ENCODE data around the gene RUVBL2.

The RUVBL2 gene

DNA sequence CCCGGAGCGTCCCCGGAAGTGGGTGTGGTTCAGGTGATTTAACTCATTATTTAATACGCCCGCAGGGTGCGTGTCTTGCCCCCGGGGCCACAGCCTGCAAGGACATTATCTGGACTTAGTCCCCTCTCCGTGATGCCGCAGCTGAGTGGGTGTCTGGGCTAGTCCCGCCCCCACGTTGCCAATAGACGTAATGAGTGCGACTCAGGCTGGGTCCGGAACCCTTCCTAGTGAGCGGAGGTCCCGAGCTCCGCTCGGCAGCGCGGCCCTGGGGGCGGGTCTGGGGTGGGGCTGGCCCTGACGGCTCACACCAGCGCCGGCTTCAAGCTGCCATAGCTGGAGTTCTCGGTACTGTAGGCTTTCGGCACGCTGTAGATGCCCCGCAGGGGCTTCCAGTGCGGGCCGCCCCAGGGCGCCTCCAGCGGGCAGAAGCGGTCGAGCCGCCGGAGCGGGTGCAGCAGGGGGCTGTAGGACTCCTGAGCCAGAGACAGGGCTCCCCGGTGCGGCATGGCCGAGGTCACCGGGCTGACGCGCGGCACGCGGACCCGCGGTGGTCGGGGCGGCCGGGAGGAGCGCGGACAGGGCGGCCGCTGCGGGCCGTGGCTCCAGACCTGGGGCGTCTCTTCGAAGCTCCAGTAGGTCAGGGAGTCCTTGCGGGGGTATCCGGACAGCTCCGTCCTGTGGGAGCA is 24.1 kb downstream of the RUVBL2 start (continued):
- TF ChIP-seq ZNF624 (tag by site-specific recombination; IDR thresholded peaks at IDR 0.05), result no peak
- peak; percentile 86 for TF ChIP-seq KLF9 (tag by site-specific recombination; IDR thresholded peaks at IDR 0.05; ENCODE audit: low read depth)
- no peak for TF ChIP-seq ZBTB8A (tag by site-specific recombination; IDR thresholded peaks at IDR 0.05)
- TF ChIP-seq ZNF184 (tag by site-specific recombination; IDR thresholded peaks at IDR 0.05), result no peak
- TF ChIP-seq, protein P1, sequence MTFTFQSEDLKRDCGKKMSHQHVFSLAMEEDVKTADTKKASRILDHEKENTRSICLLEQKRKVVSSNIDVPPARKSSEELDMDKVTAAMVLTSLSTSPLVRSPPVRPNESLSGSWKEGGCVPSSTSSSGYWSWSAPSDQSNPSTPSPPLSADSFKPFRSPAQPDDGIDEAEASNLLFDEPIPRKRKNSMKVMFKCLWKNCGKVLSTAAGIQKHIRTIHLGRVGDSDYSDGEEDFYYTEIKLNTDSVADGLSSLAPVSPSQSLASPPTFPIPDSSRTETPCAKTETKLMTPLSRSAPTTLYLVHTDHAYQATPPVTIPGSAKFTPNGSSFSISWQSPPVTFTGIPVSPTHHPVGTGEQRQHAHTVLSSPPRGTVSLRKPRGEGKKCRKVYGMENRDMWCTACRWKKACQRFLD (tag by site-specific recombination; IDR thresholded peaks at IDR 0.05), result no peak
- TF ChIP-seq, protein P2, sequence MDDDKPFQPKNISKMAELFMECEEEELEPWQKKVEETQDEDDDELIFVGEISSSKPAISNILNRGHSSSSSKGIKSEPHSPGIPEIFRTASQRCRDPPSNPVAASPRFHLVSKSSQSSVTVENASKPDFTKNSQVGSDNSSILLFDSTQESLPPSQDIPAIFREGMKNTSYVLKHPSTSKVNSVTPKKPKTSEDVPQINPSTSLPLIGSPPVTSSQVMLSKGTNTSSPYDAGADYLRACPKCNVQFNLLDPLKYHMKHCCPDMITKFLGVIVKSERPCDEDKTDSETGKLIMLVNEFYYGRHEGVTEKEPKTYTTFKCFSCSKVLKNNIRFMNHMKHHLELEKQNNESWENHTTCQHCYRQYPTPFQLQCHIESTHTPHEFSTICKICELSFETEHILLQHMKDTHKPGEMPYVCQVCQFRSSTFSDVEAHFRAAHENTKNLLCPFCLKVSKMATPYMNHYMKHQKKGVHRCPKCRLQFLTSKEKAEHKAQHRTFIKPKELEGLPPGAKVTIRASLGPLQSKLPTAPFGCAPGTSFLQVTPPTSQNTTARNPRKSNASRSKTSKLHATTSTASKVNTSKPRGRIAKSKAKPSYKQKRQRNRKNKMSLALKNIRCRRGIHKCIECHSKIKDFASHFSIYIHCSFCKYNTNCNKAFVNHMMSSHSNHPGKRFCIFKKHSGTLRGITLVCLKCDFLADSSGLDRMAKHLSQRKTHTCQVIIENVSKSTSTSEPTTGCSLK (tag by site-specific recombination; IDR thresholded peaks at IDR 0.05), result no peak
- no peak for TF ChIP-seq ZNF223 (tag by site-specific recombination; IDR thresholded peaks at IDR 0.05)
- no peak for TF ChIP-seq ZNF585B (tag by site-specific recombination; IDR thresholded peaks at IDR 0.05)
- no peak for TF ChIP-seq ZBTB21 (tag by site-specific recombination; IDR thresholded peaks at IDR 0.05)
- TF ChIP-seq ZBTB48 (tag by site-specific recombination; IDR thresholded peaks at IDR 0.05), result no peak
- TF ChIP-seq ZNF560 (tag by site-specific recombination; IDR thresholded peaks at IDR 0.05; ENCODE audit: borderline replicate concordance), result no peak
- TF ChIP-seq ZNF660 (tag by site-specific recombination; IDR thresholded peaks at IDR 0.05), result peak; percentile 63; the same call in 1 of the 2 replicates
- TF ChIP-seq ZNF654 (tag by site-specific recombination; IDR thresholded peaks at IDR 0.05; ENCODE audit: low read depth), result no peak
- no peak for TF ChIP-seq ZNF645 (tag by site-specific recombination; IDR thresholded peaks at IDR 0.05)
- TF ChIP-seq ZNF404 (tag by site-specific recombination; IDR thresholded peaks at IDR 0.05), result no peak
- TF ChIP-seq ZNF2 (tag by site-specific recombination; IDR thresholded peaks at IDR 0.05), result no peak
- peak; percentile 80 for TF ChIP-seq EGR2 (tag by site-specific recombination; IDR thresholded peaks at IDR 0.05; ENCODE audit: low read depth)
- no peak for TF ChIP-seq TCF7L2 (IDR thresholded peaks at IDR 0.05; ENCODE audit: borderline replicate concordance, low read depth, low read length)
- TF ChIP-seq, protein P3, sequence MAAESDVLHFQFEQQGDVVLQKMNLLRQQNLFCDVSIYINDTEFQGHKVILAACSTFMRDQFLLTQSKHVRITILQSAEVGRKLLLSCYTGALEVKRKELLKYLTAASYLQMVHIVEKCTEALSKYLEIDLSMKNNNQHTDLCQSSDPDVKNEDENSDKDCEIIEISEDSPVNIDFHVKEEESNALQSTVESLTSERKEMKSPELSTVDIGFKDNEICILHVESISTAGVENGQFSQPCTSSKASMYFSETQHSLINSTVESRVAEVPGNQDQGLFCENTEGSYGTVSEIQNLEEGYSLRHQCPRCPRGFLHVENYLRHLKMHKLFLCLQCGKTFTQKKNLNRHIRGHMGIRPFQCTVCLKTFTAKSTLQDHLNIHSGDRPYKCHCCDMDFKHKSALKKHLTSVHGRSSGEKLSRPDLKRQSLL (tag by site-specific recombination; IDR thresholded peaks at IDR 0.05), result no peak
- no peak for TF ChIP-seq ZNF521 (tag by site-specific recombination; IDR thresholded peaks at IDR 0.05)
- no peak for TF ChIP-seq ZNF664 (tag by site-specific recombination; IDR thresholded peaks at IDR 0.05)
- no peak for TF ChIP-seq ZNF623 (tag by site-specific recombination; IDR thresholded peaks at IDR 0.05)
- peak; percentile 60 for TF ChIP-seq ZNF335 (tag by site-specific recombination; conservative IDR thresholded peaks at IDR 0.05)
- TF ChIP-seq, protein P4, sequence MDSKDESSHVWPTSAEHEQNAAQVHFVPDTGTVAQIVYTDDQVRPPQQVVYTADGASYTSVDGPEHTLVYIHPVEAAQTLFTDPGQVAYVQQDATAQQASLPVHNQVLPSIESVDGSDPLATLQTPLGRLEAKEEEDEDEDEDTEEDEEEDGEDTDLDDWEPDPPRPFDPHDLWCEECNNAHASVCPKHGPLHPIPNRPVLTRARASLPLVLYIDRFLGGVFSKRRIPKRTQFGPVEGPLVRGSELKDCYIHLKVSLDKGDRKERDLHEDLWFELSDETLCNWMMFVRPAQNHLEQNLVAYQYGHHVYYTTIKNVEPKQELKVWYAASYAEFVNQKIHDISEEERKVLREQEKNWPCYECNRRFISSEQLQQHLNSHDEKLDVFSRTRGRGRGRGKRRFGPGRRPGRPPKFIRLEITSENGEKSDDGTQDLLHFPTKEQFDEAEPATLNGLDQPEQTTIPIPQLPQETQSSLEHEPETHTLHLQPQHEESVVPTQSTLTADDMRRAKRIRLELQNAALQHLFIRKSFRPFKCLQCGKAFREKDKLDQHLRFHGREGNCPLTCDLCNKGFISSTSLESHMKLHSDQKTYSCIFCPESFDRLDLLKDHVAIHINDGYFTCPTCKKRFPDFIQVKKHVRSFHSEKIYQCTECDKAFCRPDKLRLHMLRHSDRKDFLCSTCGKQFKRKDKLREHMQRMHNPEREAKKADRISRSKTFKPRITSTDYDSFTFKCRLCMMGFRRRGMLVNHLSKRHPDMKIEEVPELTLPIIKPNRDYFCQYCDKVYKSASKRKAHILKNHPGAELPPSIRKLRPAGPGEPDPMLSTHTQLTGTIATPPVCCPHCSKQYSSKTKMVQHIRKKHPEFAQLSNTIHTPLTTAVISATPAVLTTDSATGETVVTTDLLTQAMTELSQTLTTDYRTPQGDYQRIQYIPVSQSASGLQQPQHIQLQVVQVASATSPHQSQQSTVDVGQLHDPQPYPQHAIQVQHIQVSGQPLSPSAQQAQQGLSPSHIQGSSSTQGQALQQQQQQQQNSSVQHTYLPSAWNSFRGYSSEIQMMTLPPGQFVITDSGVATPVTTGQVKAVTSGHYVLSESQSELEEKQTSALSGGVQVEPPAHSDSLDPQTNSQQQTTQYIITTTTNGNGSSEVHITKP (tag by site-specific recombination; IDR thresholded peaks at IDR 0.05), result no peak
- TF ChIP-seq KLF17 (tag by site-specific recombination; IDR thresholded peaks at IDR 0.05), result no peak
- no peak for TF ChIP-seq ZNF701 (tag by site-specific recombination; IDR thresholded peaks at IDR 0.05)
- TF ChIP-seq ZNF24 (tag by site-specific recombination; IDR thresholded peaks at IDR 0.05), result no peak
- TF ChIP-seq GLI2 (tag by site-specific recombination; IDR thresholded peaks at IDR 0.05; ENCODE audit: borderline replicate concordance, low read depth), result no peak
- TF ChIP-seq TRIM28 (IDR thresholded peaks at IDR 0.05; ENCODE audit: borderline replicate concordance, low read length), result no peak
- no peak for TF ChIP-seq ZNF580 (tag by site-specific recombination; IDR thresholded peaks at IDR 0.05)
- TF ChIP-seq SCRT1 (tag by site-specific recombination; IDR thresholded peaks at IDR 0.05; ENCODE audit: borderline replicate concordance), result no peak
